A673 (cell line): ENCODE results near the gene FBLIM1.

Experiments used
- CTCF ChIP-seq: fragments of 300-800, 200-600 bp; sonication (generic); conservative IDR thresholded peaks from 2 replicates; pipeline ENCODE4 v1.5.1; 2017; ENCODE audit warnings: low read depth, mild to moderate bottlenecking, antibody characterized with exemption, low read length, moderate library complexity, mixed read lengths
- EZH2 ChIP-seq: fragments of 200-600 bp; sonication (generic); IDR thresholded peaks from 2 replicates; pipeline ENCODE4 v1.6.1; 2017; ENCODE audit warnings: borderline replicate concordance, low read depth, mild to moderate bottlenecking, mixed read lengths, antibody characterized with exemption, low read length; ENCODE audit not compliant: poor library complexity, severe bottlenecking

- TF ChIP-seq EZH2 (no peak), CTCF (no peak)
These were observed 30.6 kb upstream of the FBLIM1 start for GRCh38 chr1:15727866-15728534.
